Activated CD4-positive, CD25-positive, alpha-beta regulatory T cell treated with anti-CD3 and anti-CD28 coated beads, Interleukin-2, amount 50 U/mL, for 72 hours (primary cell): ENCODE measurements around the gene FHIT.

Source experiments
- DNase-seq: peaks from one replicate; pipeline ENCODE4 v3.0.0; 2021

Gene FHIT

GRCh38 chr3:60009931-60010478 lies 1241.2 kb downstream of the FHIT start:
- no peak for DNase-seq

DNA sequence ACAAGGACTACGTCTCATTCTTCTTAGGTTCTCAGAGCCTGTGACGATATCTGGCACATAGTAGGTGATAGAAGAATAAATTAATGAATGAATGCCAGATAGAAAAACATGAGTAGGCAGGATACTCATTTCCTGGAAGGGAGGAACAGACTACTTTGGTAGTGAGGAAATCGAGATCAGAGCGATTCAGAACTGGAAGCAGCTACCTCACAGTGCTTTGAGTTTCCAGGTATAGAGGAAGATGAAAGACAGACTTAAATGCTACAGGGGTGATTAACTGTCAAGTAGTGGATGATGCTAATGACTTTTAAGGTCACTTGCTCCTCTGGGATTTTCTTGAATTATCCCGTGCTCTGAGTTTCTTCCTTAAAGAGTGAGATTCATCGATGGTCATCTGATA lies 1249.9 kb downstream of the FHIT start:
- no peak for DNase-seq

- DNase-seq = no peak
These were observed 1250.7 kb downstream of the FHIT start for GRCh38 chr3:60000311-60001105.

DNA sequence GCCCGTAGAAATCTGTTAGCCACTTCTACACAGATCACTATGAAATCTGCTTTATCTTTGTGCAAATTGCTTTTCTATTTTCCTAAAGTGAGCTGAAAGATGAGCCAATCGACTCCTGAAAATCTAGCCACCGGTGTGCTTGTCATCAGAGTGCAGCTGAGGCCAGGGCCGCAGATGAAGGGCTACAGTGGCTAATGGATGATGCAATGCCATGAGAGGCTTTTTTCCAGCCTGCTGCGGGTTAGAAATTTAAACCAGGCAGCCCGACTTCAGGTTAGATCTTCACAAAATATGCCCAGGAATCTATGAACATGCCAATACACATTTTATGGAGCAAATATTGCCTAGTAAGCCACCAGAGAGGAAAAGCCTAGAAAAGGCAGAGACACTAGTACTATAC lies 1253.2 kb downstream of the FHIT start:
- no peak for DNase-seq

- DNase-seq = no peak
These were observed 1253.7 kb downstream of the FHIT start for GRCh38 chr3:59997583-59997982.

GRCh38 chr3:59996056-59996455 lies 1255.2 kb downstream of the FHIT start:
- no peak for DNase-seq

- no peak for DNase-seq
These were observed 1255.7 kb downstream of the FHIT start for GRCh38 chr3:59995563-59995962.

DNA sequence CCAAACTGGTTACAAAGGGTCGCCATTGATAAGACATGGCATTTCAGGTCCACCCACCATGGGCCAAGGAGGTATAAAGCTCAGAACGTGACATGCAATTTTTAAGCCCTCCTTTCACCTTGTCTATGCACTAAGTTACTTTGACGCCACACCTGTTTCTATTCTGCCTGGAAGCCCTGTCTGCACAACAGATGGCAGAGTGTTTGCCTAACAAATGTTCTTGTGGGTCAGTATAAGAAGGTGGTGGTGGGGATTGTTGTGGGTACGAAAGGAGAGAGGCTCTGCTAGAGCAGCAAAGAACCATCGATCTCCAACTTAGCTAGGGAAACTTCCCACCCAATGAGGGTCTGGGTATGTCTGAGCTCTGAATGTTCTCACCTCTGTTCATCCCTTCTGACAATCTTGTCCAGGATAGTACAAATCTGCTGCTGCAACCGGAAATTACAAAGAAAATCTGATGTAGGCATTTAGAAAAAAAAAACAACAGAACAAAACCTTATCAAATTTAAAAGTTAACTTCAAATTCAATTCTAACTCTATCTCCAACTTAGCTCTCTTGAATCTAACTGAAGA lies 1256.4 kb downstream of the FHIT start:
- no peak for DNase-seq

DNA sequence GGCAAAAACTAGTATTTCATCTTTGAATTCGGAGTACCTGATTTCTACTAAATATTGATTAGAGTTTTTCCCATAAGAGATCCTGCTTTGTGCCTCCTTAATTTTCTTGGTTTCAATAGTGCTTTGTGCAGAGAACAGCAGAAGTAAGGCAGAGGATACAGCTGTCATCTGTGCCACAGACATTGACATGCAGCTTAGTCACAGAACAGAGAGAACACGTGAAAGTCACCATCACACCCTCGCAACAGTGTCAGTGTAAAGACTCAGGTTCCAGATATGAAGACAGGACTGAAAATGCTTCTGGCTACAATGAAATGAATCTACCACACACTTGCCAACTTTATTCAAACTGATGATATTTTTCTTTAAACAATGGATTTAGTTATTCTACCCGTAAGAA lies 1258.7 kb downstream of the FHIT start:
- no peak for DNase-seq

DNA sequence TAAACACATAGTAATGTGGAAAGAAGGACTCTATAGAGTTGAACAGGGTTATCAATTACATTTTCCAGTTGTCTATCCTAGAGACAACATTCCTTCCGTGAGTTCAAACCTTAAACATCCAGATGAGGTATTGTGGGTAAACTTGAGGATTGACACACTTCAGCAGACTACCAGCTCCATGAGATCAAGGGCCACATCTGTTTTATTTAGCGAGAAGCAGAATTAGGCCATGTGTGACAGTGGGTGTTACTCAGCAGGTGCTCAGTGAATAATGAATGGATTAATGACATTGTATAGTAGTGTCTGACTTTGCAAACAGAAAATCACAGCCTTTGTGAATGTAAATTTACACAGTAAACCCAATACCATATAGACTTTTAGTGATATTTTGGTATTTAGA lies 1260.3 kb downstream of the FHIT start:
- no peak for DNase-seq

DNA sequence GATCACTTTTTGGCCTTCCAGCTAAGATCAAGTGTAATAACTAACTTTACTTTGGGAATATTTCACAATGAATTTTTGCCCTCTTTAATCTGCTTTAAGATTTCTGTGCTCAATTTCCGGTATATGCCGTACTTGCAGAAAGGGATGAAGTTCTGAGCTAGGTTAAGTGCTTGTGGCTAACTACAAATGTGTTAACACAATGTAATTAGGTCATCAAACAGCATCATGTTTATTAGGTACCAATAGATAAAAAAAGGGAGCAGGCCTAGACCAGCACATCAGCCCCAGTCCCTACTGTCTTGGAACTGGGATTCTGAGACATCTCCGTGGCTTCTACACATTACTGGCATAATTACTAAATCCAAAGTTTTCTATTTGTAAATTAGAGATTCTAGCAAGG lies 1268.7 kb downstream of the FHIT start:
- DNase-seq = no peak

DNA sequence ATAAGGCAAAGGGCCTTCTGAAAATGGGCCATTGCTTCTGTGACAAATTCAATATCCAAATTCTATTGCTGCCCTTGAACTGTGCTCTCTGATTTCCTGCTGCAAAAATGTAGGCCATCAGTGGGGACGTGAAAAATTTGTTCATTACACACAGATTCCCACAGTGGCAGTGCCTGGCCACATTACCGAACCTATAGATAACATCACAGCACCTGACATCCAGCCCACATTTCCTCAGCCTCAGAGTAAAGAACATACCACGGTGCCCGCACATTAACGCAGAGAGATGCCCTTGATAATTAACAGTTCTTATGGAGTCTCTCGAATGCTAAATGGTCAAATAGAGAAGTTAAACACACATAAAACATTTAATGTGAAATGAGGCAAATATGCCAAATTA lies 1269.9 kb downstream of the FHIT start:
- no peak for DNase-seq

DNA sequence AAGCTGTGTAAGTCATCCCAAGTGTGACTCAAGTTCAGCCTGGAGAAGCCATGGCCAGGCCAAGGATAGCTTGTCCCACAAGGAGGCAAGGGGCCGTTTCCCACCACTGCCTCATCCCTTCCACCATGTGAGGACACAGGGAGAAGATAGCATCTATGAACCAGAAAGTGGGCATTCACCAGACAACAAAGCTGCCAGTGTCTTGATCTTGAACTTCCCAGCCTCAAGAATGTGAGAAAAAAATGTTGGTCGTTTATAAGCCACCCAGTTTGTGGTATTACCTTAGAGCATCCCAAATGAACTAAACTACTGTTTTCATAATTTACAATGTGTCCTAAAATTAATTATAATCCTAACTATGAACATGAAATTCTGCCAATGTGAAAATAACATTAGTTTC lies 1270.7 kb downstream of the FHIT start:
- no peak for DNase-seq

DNA sequence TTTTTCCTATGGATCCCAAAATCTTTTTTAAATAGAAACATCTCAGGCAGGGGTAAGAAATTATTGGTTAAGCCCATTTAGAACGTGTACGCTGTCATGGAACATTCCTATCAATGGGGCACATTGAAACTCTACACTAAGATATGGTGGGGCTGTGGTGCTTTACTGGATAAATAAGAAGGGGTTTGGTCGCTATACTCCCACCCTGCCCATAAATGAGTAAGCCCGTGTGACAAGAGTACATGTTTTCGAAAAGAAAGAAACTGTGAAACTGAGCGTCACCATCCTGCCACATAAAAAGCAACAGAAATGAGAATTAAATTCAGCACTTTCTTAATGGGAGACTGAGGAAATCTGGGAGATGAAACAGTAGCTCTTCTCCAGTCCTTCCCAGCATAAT lies 1271.7 kb downstream of the FHIT start:
- DNase-seq = no peak

DNA sequence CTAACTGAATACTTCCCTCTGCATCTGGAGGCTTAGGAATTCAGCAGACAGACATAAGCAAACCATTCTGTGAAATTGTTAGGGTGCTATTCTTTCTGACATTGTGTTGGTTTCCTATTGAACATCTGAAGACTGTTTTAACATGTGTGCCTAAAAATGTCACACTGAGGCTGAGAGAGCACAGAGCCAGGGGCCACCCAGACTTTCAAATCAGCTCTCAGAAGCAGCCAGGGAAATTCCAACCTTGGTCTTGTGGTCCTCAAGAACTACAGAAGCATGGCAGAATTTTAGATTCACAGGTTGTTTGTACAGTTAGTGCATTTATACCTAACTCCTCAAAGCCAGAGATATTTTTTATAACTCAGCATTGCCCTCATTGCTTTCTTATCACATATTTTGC lies 1272.3 kb downstream of the FHIT start:
- DNase-seq = no peak

- no peak for DNase-seq
These were observed 1280.5 kb downstream of the FHIT start for GRCh38 chr3:59970796-59971195.

- no peak for DNase-seq
These were observed 1280.9 kb downstream of the FHIT start for GRCh38 chr3:59970376-59970775.

- DNase-seq = no peak
These were observed 1282.7 kb downstream of the FHIT start for GRCh38 chr3:59968513-59969045.

GRCh38 chr3:59963676-59964075 lies 1287.6 kb downstream of the FHIT start:
- DNase-seq = no peak

GRCh38 chr3:59957150-59957549 lies 1294.1 kb downstream of the FHIT start:
- DNase-seq = no peak

DNA sequence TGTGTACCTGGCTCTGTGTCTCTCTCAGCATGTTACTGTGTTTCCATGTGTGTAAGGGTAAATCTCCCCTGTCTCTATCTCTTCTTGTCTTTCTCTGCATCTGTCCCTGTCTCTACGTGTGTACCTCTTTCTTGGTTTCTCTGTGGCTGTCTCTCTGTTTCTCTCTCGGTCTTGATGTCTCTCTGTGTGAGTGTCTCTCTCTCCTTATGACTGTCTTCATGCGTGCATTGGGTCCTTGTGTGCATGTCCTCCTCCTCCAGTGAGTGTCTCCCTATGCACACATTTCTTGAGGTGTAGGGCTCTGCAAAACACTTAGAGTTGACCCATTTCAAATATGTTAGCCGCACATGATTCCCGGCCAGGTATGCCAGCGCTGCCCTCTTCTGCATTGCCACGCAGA lies 1298.1 kb downstream of the FHIT start:
- DNase-seq = no peak

GRCh38 chr3:59949311-59949710 lies 1301.9 kb downstream of the FHIT start:
- no peak for DNase-seq

- DNase-seq = no peak
These were observed 1304.9 kb downstream of the FHIT start for GRCh38 chr3:59946401-59946800.

DNA sequence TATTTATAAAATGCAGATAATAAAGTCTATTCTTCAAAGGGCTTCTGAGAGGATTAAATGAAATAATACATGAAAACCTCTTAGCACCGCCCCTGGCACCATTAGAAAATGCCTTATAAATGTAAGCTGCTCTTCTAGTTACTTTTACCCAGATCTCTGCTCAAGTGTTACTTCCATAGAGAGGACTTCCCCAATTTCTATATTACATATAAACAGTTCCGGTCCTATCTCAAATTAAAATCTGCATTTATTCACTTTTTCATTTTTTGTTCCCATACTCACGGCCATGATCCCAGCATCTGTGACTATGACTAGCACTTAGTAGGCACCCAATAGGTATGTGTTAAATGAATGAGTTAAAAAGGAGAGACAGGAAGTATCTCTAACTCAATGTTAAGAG lies 1310.5 kb downstream of the FHIT start:
- no peak for DNase-seq
